ENCODE results near the gene PIWIL4. TPM values are rescaled to one million over a fixed set of nuclear protein-coding genes. Genes with fewer than 3 reads are reported as not detected.

Gene PIWIL4
- total RNA-seq, 1 experiment from 2014 or later, result not detected

DNA sequence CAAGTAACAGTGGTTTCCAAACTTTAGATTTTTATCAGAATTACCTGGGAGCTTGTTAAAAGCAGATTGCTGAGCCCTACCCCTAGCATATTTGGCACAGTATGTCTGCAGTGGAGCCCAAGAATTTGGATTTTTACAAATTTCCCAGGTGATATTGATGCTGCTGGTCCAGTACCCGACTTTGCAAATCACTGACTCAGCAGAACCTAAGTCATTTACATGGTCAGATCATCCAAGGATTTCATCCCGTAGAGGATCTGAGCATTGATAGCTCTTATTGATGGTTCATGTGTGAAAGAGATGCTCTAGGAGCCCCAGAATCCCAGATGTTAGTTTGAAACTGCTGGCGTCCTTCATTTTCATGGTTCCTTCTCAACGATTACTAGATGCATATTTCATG lies 48.9 kb upstream of the PIWIL4 start:
- Histone ChIP-seq H3K56ac (ENCODE audit: insufficient read length, low read depth, low read length) (no peak overlapping the region), H4K5ac (ENCODE audit: insufficient read length, low read depth, low read length) (no peak overlapping the region), H3K27me3 (ENCODE audit: insufficient read depth, low read length) (no peaks in the 10 kb centered on the region), H3K79me1 (ENCODE audit: insufficient read depth, low read depth, low read length, poor library complexity, severe bottlenecking) (no peaks in the 10 kb centered on the region), H3K4ac (ENCODE audit: low read depth, low read length) (no peak overlapping the region), H2AK5ac (ENCODE audit: insufficient read length, low read length) (no peak overlapping the region), H3K79me2 (ENCODE audit: insufficient read depth, low read length) (no peaks in the 10 kb centered on the region), H4K8ac (replicated peaks; ENCODE audit: insufficient read length, low read depth, low read length) (no peak overlapping the region), H3T11ph (ENCODE audit: low read length) (no peak overlapping the region), H3K23me2 (ENCODE audit: insufficient read length, low read depth, low read length, poor library complexity, severe bottlenecking) (no peaks in the 10 kb centered on the region), H4K20me1 (ENCODE audit: control insufficient read depth, insufficient read depth, insufficient read length) (no peaks in the 10 kb centered on the region), H3K23ac (ENCODE audit: insufficient read length, low read depth, low read length) (no peak overlapping the region), H2BK120ac (ENCODE audit: low read depth, low read length, poor library complexity, severe bottlenecking) (no peak overlapping the region), H2BK5ac (ENCODE audit: insufficient read length, low read length) (no peak overlapping the region), H3K14ac (ENCODE audit: insufficient read depth, low read length) (no peak overlapping the region), H3K27ac (ENCODE audit: insufficient read length, low read depth, low read length) (no peak overlapping the region), H3K9me3 (ENCODE audit: control insufficient read depth, low read depth, low read length) (no peaks in the 10 kb centered on the region), H3K4me1 (ENCODE audit: insufficient read depth, low read length) (no peaks in the 10 kb centered on the region), H3K9ac (ENCODE audit: extremely low read depth, insufficient read length, low read length) (no peak overlapping the region), H2BK15ac (ENCODE audit: low read depth, low read length) (no peak overlapping the region), H4K91ac (ENCODE audit: insufficient read length, low read depth, low read length) (no peak overlapping the region), H3K18ac (ENCODE audit: insufficient read length, low read depth, low read length) (no peak overlapping the region), H2AFZ (ENCODE audit: low read length) (no peak overlapping the region), H2BK12ac (ENCODE audit: insufficient read length, low read depth, low read length) (no peak overlapping the region), H2BK20ac (ENCODE audit: low read depth, low read length, poor library complexity, severe bottlenecking) (no peak overlapping the region), H3K4me2 (ENCODE audit: insufficient read depth, insufficient read length, low read length) (no peak overlapping the region)
- TF ChIP-seq, protein P1, sequence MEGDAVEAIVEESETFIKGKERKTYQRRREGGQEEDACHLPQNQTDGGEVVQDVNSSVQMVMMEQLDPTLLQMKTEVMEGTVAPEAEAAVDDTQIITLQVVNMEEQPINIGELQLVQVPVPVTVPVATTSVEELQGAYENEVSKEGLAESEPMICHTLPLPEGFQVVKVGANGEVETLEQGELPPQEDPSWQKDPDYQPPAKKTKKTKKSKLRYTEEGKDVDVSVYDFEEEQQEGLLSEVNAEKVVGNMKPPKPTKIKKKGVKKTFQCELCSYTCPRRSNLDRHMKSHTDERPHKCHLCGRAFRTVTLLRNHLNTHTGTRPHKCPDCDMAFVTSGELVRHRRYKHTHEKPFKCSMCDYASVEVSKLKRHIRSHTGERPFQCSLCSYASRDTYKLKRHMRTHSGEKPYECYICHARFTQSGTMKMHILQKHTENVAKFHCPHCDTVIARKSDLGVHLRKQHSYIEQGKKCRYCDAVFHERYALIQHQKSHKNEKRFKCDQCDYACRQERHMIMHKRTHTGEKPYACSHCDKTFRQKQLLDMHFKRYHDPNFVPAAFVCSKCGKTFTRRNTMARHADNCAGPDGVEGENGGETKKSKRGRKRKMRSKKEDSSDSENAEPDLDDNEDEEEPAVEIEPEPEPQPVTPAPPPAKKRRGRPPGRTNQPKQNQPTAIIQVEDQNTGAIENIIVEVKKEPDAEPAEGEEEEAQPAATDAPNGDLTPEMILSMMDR (conservative IDR thresholded peaks at IDR 0.05), result no peak
- Mint-ChIP-seq H3K9me3 (no peaks in the 10 kb centered on the region), H3K27me3 (ENCODE audit: low read depth) (peaks cover 31% of the 10 kb centered on the region), H3K27ac (no peak overlapping the region), H3K4me3 (no peak overlapping the region), H3K36me3 (ENCODE audit: insufficient read depth in 1 of 3, low read depth in 3 of 3) (no peaks in the 10 kb centered on the region), H3K4me1 (no peaks in the 10 kb centered on the region)
- no peak for DNase-seq
- WGBS (ENCODE audit: extremely low coverage, insufficient read length, low lambda C conversion rate), result no CpG with 5 or more reads among the region's 4 CpGs
